ENCODE data around the gene PDIA2.
"Not testable (repeated sequence)": the region's sequence is repeated elsewhere in the genome, so short reads cannot be mapped to it uniquely, and the experiment has no call there.

The PDIA2 gene

DNA sequence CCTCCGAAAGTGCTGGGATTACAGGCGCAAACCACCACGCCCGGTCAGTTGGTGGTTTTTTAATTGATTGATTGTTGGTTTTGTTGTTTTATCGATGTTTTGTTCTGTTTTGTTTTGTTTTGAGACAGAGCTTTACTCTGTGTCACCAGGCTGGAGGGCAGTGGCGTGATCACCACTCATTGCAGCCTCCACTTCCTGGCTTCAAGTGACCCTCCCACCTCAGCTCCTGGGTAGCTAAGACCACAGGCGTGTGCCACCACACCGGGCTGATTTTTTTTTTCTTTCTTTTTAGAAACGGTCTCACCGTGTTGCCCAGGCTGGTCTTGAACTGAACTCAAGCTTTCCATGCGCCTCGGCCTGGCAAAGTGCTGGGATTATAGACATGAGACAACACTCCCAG, 35.9 kb upstream of the PDIA2 start:
- DNase-seq (ENCODE audit: low read depth, low spot score): no peak
- peaks cover 10% of the 10 kb centered on the region for H3K4me1 ChIP-seq (ENCODE audit: insufficient read depth, insufficient read length)
- TF ChIP-seq YY1 (IDR thresholded peaks at IDR 0.05; ENCODE audit: insufficient read depth, insufficient read length): no peak
- no peak for TF ChIP-seq SUZ12 (IDR thresholded peaks at IDR 0.05; ENCODE audit: extremely low read depth, insufficient read depth, insufficient read length)
- TF ChIP-seq ZNF274 (IDR thresholded peaks at IDR 0.05; ENCODE audit: low read depth, low read length): no peak
- no peaks in the 10 kb centered on the region for H3K27me3 ChIP-seq (ENCODE audit: insufficient read depth, insufficient read length)
- no peak overlapping the region for H3K9ac ChIP-seq (ENCODE audit: insufficient read length, low read depth)
- peaks cover 13% of the 10 kb centered on the region for H3K36me3 ChIP-seq (ENCODE audit: insufficient read depth, insufficient read length, low read length)
- H3K9me3 ChIP-seq (ENCODE audit: insufficient read depth, low read length): no peaks in the 10 kb centered on the region
- H3K4me3 ChIP-seq (ENCODE audit: insufficient read length, low read depth): no peak overlapping the region

DNA sequence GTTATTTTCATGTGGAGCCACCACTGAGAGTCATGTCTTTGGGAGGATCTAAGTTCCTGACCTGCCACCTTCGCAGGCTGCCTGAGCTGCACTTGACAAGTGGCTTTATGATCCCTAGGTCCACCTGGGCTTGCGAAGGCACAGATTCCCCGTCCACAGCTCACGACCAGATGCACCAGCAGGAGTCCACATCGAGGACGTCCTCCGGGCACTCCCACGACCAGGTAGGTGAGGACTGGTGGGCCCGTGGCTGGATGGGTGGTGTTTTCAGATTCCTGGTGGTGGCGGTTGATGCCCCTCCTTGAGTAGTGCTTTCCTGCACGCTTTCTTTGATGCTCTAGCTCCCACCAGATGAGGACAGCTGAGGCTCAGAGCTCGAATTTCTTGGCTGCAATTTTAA, 33.5 kb upstream of the PDIA2 start:
- Histone ChIP-seq H3K9ac (ENCODE audit: insufficient read length, low read depth) (no peak overlapping the region), H3K9me3 (ENCODE audit: insufficient read depth, low read length) (no peaks in the 10 kb centered on the region), H3K36me3 (ENCODE audit: insufficient read depth, insufficient read length, low read length) (peaks cover 29% of the 10 kb centered on the region), H3K4me3 (ENCODE audit: insufficient read length, low read depth) (no peak overlapping the region), H3K27me3 (ENCODE audit: insufficient read depth, insufficient read length) (no peaks in the 10 kb centered on the region), H3K4me1 (ENCODE audit: insufficient read depth, insufficient read length) (peaks cover 8% of the 10 kb centered on the region)
- TF ChIP-seq SUZ12 (IDR thresholded peaks at IDR 0.05; ENCODE audit: extremely low read depth, insufficient read depth, insufficient read length) (no peak), ZNF274 (IDR thresholded peaks at IDR 0.05; ENCODE audit: low read depth, low read length) (no peak), YY1 (IDR thresholded peaks at IDR 0.05; ENCODE audit: insufficient read depth, insufficient read length) (no peak)
- DNase-seq (ENCODE audit: low read depth, low spot score): no peak

DNA sequence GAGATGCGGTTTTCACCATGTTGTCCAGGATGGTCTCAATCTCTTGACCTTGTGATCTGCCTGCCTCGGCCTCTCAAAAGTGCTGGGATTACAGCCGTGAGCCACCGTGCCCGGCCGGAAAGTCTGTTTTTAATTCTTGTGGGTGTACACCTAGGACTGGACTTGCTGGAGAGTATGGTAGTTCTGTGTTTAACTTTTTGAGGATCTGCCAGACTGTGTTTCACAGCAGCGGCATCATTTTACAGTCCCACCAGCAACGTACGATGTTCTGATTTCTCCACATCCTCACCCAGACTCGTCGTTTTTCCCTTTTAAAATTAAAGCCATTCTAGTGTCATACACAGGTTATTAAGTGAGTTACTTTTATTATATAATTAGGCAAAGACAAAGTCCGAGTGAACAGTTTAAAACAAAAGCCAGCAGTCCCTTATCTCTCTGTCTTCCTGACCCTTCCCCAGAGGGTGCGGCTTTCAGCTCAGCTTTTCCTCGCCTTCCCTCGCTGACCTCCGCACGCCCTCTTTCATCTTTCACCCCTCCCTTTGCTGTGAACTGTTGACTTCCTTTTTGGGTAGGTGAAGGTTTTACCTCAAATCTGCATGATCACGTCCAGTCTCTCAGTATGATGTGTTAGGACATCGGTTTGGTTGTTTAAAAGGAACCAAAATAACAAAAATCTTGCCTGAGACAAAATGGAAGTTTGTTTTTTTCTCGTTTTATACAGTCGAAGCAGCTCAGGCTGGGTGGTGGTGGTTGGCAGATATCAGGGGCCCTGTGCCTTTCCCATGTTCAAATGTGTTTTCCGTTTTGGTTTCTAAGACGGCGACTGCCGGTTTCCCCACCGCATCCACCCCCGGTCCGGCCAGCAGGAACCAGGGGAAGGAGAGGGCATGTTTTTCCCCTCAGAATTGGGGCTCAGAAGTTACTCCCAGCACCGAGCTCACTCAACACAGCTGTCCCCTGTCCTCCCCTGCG, 30.3 kb upstream of the PDIA2 start:
- no peak overlapping the region for H3K9ac ChIP-seq (ENCODE audit: insufficient read length, low read depth)
- DNase-seq (ENCODE audit: low read depth, low spot score): no peak
- H3K4me1 ChIP-seq (ENCODE audit: insufficient read depth, insufficient read length): peaks cover 3% of the 10 kb centered on the region
- no peak overlapping the region for H3K4me3 ChIP-seq (ENCODE audit: insufficient read length, low read depth)
- H3K36me3 ChIP-seq (ENCODE audit: insufficient read depth, insufficient read length, low read length): peaks cover 51% of the 10 kb centered on the region
- TF ChIP-seq YY1 (IDR thresholded peaks at IDR 0.05; ENCODE audit: insufficient read depth, insufficient read length): no peak
- no peak for TF ChIP-seq ZNF274 (IDR thresholded peaks at IDR 0.05; ENCODE audit: low read depth, low read length)
- no peak for TF ChIP-seq SUZ12 (IDR thresholded peaks at IDR 0.05; ENCODE audit: extremely low read depth, insufficient read depth, insufficient read length)
- H3K27me3 ChIP-seq (ENCODE audit: insufficient read depth, insufficient read length): no peaks in the 10 kb centered on the region
- no peaks in the 10 kb centered on the region for H3K9me3 ChIP-seq (ENCODE audit: insufficient read depth, low read length)

DNA sequence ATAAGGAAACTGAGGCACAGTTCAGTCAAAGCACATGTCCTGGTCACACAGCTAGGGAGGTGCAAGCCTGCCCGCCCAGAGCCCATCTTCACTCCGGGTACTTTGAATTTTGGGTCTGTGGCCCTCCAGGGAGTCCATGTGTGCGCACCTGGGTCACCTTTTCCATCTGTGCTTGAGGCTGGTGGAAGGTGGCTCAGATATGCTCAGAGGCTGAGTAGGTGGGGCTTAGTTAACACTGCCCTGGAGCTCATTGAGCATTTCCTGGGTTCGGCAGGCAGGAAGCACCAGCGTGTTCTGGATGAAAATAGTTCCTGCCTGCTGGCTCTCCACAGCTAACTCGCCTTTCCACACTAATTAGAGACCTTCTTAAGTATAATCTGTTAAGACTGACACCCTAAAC, 29.1 kb upstream of the PDIA2 start:
- H3K4me1 ChIP-seq (ENCODE audit: insufficient read depth, insufficient read length): peaks cover 3% of the 10 kb centered on the region
- H3K27me3 ChIP-seq (ENCODE audit: insufficient read depth, insufficient read length): no peaks in the 10 kb centered on the region
- TF ChIP-seq SUZ12 (IDR thresholded peaks at IDR 0.05; ENCODE audit: extremely low read depth, insufficient read depth, insufficient read length): no peak
- no peak for TF ChIP-seq ZNF274 (IDR thresholded peaks at IDR 0.05; ENCODE audit: low read depth, low read length)
- TF ChIP-seq YY1 (IDR thresholded peaks at IDR 0.05; ENCODE audit: insufficient read depth, insufficient read length): no peak

DNA sequence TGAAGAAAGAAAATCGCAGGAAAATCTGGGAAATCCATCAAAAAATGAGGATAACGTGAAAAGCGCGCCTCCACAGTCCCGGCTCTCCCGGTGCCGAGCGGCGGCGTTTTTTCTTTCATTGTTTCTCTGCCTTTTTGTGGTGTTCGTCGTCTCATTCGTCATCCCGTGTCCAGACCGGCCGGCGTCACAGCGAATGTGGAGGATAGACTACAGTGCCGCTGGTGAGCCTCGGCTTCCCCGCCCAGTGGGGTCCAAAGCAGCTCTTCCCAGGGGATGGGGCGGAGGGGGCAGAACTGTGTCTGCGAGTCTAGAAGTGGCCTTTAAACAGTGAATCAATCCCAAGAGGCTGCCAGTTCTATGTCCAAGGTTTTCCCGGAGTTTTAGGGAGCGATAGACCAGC, 28.5 kb upstream of the PDIA2 start:
- TF ChIP-seq ZNF274 (IDR thresholded peaks at IDR 0.05; ENCODE audit: low read depth, low read length): no peak
- Histone ChIP-seq H3K4me3 (ENCODE audit: insufficient read length, low read depth) (no peak overlapping the region), H3K4me1 (ENCODE audit: insufficient read depth, insufficient read length) (peaks cover 3% of the 10 kb centered on the region), H3K36me3 (ENCODE audit: insufficient read depth, insufficient read length, low read length) (peaks cover 58% of the 10 kb centered on the region), H3K9ac (ENCODE audit: insufficient read length, low read depth) (no peak overlapping the region), H3K9me3 (ENCODE audit: insufficient read depth, low read length) (no peaks in the 10 kb centered on the region), H3K27me3 (ENCODE audit: insufficient read depth, insufficient read length) (no peaks in the 10 kb centered on the region)
- DNase-seq (ENCODE audit: low read depth, low spot score): no peak

More for the DNA sequence above, 29.1 kb upstream of the PDIA2 start:
- Histone ChIP-seq H3K36me3 (ENCODE audit: insufficient read depth, insufficient read length, low read length) (peaks cover 53% of the 10 kb centered on the region), H3K9ac (ENCODE audit: insufficient read length, low read depth) (no peak overlapping the region), H3K9me3 (ENCODE audit: insufficient read depth, low read length) (no peaks in the 10 kb centered on the region), H3K4me3 (ENCODE audit: insufficient read length, low read depth) (no peak overlapping the region)
- DNase-seq (ENCODE audit: low read depth, low spot score): no peak

DNA sequence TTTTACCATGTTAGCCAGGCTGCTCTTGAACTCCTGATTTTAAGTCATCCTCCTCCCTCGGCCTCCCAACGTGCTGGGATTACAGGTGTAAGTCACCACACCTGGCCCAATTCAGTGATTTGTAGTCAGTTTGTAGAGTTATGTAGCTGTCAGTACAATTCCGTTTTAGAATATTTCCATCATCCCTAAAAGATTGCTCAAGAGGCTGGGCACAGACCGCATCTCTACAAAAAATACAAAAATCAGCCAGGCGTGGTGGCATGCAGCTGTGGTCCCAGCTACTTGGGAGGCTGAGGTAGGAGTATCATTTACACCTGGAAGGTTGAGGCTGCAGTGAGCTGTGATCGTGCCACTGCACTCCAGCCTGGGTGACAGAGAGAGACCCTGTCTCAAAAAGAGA, 27.8 kb upstream of the PDIA2 start:
- no peaks in the 10 kb centered on the region for H3K9me3 ChIP-seq (ENCODE audit: insufficient read depth, low read length)
- H3K4me1 ChIP-seq (ENCODE audit: insufficient read depth, insufficient read length): peaks cover 1% of the 10 kb centered on the region
- peaks cover 61% of the 10 kb centered on the region for H3K36me3 ChIP-seq (ENCODE audit: insufficient read depth, insufficient read length, low read length)
- H3K9ac ChIP-seq (ENCODE audit: insufficient read length, low read depth): no peak overlapping the region
- TF ChIP-seq ZNF274 (IDR thresholded peaks at IDR 0.05; ENCODE audit: low read depth, low read length) (no peak), YY1 (IDR thresholded peaks at IDR 0.05; ENCODE audit: insufficient read depth, insufficient read length) (no peak), SUZ12 (IDR thresholded peaks at IDR 0.05; ENCODE audit: extremely low read depth, insufficient read depth, insufficient read length) (no peak)
- no peak for DNase-seq (ENCODE audit: low read depth, low spot score)
- no peaks in the 10 kb centered on the region for H3K27me3 ChIP-seq (ENCODE audit: insufficient read depth, insufficient read length)
- H3K4me3 ChIP-seq (ENCODE audit: insufficient read length, low read depth): no peak overlapping the region

DNA sequence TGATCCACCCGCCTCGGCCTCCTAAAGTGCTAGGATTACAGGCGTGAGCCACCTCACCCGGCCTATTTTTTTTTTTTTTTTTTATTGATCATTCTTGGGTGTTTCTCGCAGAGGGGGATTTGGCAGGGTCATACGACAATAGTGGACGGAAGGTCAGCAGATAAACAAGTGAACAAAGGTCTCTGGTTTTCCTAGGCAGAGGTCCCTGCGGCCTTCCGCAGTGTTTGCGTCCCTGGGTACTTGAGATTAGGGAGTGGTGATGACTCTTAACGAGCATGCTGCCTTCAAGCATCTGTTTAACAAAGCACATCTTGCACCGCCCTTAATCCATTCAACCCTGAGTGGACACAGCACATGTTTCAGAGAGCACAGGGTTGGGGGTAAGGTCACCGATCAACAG, 24.9 kb upstream of the PDIA2 start:
- H3K4me3 ChIP-seq (ENCODE audit: insufficient read length, low read depth); H3K4me1 ChIP-seq (ENCODE audit: insufficient read depth, insufficient read length); H3K9ac ChIP-seq (ENCODE audit: insufficient read length, low read depth); H3K9me3 ChIP-seq (ENCODE audit: insufficient read depth, low read length); DNase-seq (ENCODE audit: low read depth, low spot score); H3K27me3 ChIP-seq (ENCODE audit: insufficient read depth, insufficient read length): not testable (repeated sequence)
- H3K36me3 ChIP-seq (ENCODE audit: insufficient read depth, insufficient read length, low read length): peaks cover 72% of the 10 kb centered on the region

Measured in NT2/D1 (cell line).